Hepatocyte (in vitro differentiated cells): ENCODE measurements around the gene JMJD1C.

Experiments used
- CTCF ChIP-seq: fragments of 200-600 bp; sonication (generic); IDR thresholded peaks from 2 replicates; pipeline ENCODE4 v1.5.1; 2016; ENCODE audit warnings: antibody characterized with exemption, mild to moderate bottlenecking; ENCODE audit not compliant: poor library complexity
- EZH2 ChIP-seq: fragments of 200-600 bp; sonication (generic); IDR thresholded peaks from 2 replicates; pipeline ENCODE4 v1.6.1; 2016; ENCODE audit warnings: antibody characterized with exemption, mild to moderate bottlenecking, borderline replicate concordance
- EZH2phosphoT487 ChIP-seq: fragments of 200-600 bp; sonication (generic); IDR thresholded peaks from one replicate; pipeline ENCODE4 v1.6.1; 2018; ENCODE audit warnings: antibody characterized with exemption, mild to moderate bottlenecking, low read depth, moderate library complexity; ENCODE audit not compliant: unreplicated experiment, severe bottlenecking

DNA sequence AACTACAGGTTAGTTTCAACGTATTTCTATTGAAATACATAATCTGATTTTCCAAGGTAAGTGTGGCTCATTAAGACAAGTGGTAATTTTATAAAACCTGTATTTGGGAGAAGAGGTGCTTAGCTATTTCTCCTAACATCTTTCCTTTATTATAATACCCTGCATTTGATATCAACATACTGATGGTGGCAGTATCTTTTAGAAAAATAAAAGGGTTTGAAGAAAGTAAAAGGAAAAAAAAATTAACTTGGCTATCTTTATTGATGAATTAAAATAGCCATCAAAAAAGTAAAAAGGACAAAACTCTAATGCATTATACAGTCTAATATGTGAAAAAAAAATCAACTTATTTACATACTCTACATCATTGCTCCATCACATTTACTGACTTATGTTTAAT lies 264.7 kb downstream of the JMJD1C start:
- TF ChIP-seq CTCF (no peak), EZH2 (no peak), EZH2phosphoT487 (no peak)
